K562 (cell line): ENCODE results near the gene VPREB1. TPM values are rescaled to one million over a fixed set of nuclear protein-coding genes. Genes with fewer than 3 reads are reported as not detected.

Experiments
- CREB1 ChIP-seq, 2 experiments: sonication (generic) in 1 of 2; formaldehyde crosslinking in 1 of 2; IDR thresholded peaks; 2 replicates each; pipeline versions ENCODE4 v1.6.1 to v1.8.0; 2012 to 2022; ENCODE audit warnings: inconsistent platforms in 1 of 2, mild to moderate bottlenecking in 1 of 2, missing genetic modification reagents in 1 of 2, moderate library complexity in 1 of 2
- ELF1 ChIP-seq: fragments of 200-800 bp; sonication (Bioruptor generic); IDR thresholded peaks from 2 replicates; pipeline ENCODE4 v1.6.1; 2016; ENCODE audit warnings: missing genetic modification characterization, missing compliant biosample characterization
- EP400 ChIP-seq: fragments of 450-650 bp; IDR thresholded peaks from 2 replicates; pipeline ENCODE4 v1.6.1; 2017; ENCODE audit warnings: antibody characterized with exemption, mild to moderate bottlenecking, moderate library complexity
- KDM5B ChIP-seq: fragments of 200-600 bp; sonication (generic); IDR thresholded peaks from 2 replicates; pipeline ENCODE4 v1.6.1; 2012; ENCODE audit warnings: low read depth, mild to moderate bottlenecking, moderate library complexity, low read length, control low read depth, inconsistent platforms; ENCODE audit not compliant: insufficient replicate concordance
- POLR2A ChIP-seq: fragments of 450-650 bp; conservative IDR thresholded peaks from 2 replicates; pipeline ENCODE4 v1.6.1; 2016
- PURB ChIP-seq: sonication (generic); formaldehyde crosslinking; IDR thresholded peaks from 2 replicates; pipeline ENCODE4 v1.9.0; 2021; ENCODE audit warnings: low read depth, mild to moderate bottlenecking, missing genetic modification reagents
- TARDBP ChIP-seq: fragments of 450-650 bp; IDR thresholded peaks from 2 replicates; pipeline ENCODE4 v1.6.1; 2016
- ZC3H4 ChIP-seq: sonication (generic); formaldehyde crosslinking; IDR thresholded peaks from 2 replicates; pipeline ENCODE4 v1.9.0; 2021; ENCODE audit warnings: missing genetic modification reagents, borderline replicate concordance
- ZNF551 ChIP-seq: fragments of 250-450 bp; sonication (Bioruptor Pico); IDR thresholded peaks from 2 replicates; pipeline ENCODE4 v1.5.0; 2021; ENCODE audit warnings: mild to moderate bottlenecking, moderate library complexity
- polyA plus RNA-seq, 8 experiments: library from polyadenylated mRNA; depleted of rRNA in 4 of 8; stranded (reverse) in 5 of 8; unstranded in 3 of 8; fragments of >200 nt; fragmentation: Nextera tagmentation in 2 of 8; fragmentation: Illumina TruSeq in 1 of 8; extraction: Ambion mirVana in 2 of 8; extraction: Trizol in 1 of 8; gene quantifications; 2 replicates each; pipeline versions ENCODE4 v1.2.1 to v1.2.3, GENCODE V29; 2011 to 2014; ENCODE audit warnings: inconsistent platforms in 1 of 8, missing spikeins in 1 of 8
- total RNA-seq, 7 experiments: library from RNA; depleted of rRNA in 6 of 7; stranded (reverse); fragments of >200 nt in 6 of 7; fragmentation: Illumina TruSeq in 2 of 7; extraction: Trizol in 2 of 7; gene quantifications; 2 replicates each; pipeline versions ENCODE4 v1.2.1 to v1.2.3, GENCODE V29; 2011 to 2021; ENCODE audit warnings: low replicate concordance in 1 of 7
- TF ChIP-seq, protein P1 (sequence below): fragments of 250-450 bp; sonication (Bioruptor Pico); IDR thresholded peaks from 2 replicates; pipeline ENCODE4 v1.4.0; 2020; ENCODE audit warnings: borderline replicate concordance
- TF ChIP-seq, protein P2 (sequence below): IDR thresholded peaks from 2 replicates; pipeline ENCODE4 v1.6.1; 2011; ENCODE audit warnings: borderline replicate concordance, low read depth, mild to moderate bottlenecking, moderate library complexity, low read length; ENCODE audit not compliant: insufficient read depth, poor library complexity, severe bottlenecking
- TF ChIP-seq, protein P3 (sequence below): fragments of 250-450 bp; sonication (Bioruptor Pico); IDR thresholded peaks from 2 replicates; pipeline ENCODE4 v1.4.0; 2020; ENCODE audit warnings: mild to moderate bottlenecking, moderate library complexity
- TF ChIP-seq, protein P4 (sequence below): sonication (generic); formaldehyde crosslinking; IDR thresholded peaks from 2 replicates; pipeline ENCODE4 v1.8.0; 2022; ENCODE audit warnings: mild to moderate bottlenecking, low read depth, missing genetic modification reagents
- TF ChIP-seq, protein P5 (sequence below): fragments of 450-650 bp; formaldehyde crosslinking; IDR thresholded peaks from 2 replicates; pipeline ENCODE4 v1.4.0; 2020; ENCODE audit warnings: mild to moderate bottlenecking, moderate library complexity
- TF ChIP-seq, protein P6 (sequence below): fragments of 450-650 bp; formaldehyde crosslinking; IDR thresholded peaks from 2 replicates; pipeline ENCODE4 v1.4.0; 2022; ENCODE audit warnings: missing genetic modification characterization
- TF ChIP-seq, protein P7 (sequence below): sonication (generic); formaldehyde crosslinking; IDR thresholded peaks from 2 replicates; pipeline ENCODE4 v1.8.0; 2022; ENCODE audit warnings: missing genetic modification reagents, mild to moderate bottlenecking, borderline replicate concordance

The VPREB1 gene
- total and polyA plus RNA-seq, 9 of the 15 experiments (the other 6 are each of a cell fraction or from before 2014, with no cell fraction given) = not detected

DNA sequence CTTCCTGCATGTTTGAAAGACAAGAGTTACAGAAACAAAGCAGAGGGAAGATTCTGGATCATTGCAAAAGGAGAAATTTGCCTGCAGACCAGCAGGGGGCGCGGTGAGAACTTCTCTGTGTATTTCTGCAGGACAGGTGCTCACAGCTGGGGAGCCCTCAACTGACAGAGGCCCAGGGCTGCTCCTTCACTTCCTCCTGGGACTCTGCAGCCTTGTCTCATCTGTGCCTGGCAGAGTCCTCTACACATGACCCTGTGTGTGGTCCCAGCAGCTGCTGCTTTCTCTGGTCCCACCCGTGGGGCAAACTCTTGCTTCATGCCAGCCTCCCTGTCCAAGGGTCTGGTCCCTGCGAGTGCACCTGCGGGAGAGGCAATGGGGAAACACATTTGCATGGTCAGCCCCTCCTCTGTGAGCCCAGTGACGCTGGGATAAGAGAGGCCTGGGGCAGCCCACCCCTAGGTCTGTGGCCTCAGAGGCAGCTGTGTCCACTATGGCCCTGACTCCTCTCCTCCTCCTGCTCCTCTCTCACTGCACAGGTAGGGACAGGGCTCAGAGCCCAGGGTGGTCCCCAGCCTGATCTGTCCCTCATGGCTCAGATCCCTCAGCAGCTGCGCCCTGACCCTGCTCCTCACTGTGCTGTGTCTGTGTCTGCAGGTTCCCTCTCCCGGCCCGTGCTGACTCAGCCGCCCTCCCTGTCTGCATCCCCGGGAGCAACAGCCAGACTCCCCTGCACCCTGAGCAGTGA, 43.2 kb upstream of the VPREB1 start (continued):
- TF ChIP-seq TARDBP (no peak), POLR2A (no peak), PURB (no peak), CREB1 (IDR thresholded peaks at IDR 0.05) (no peak), CREB1 (CRISPR knock-in tag; IDR thresholded peaks at IDR 0.05) (no peak), ELF1 (no peak), ZC3H4 (CRISPR knock-in tag) (no peak), ZNF551 (CRISPR knock-in tag) (no peak), KDM5B (no peak), EP400 (no peak)
- TF ChIP-seq, protein P1, sequence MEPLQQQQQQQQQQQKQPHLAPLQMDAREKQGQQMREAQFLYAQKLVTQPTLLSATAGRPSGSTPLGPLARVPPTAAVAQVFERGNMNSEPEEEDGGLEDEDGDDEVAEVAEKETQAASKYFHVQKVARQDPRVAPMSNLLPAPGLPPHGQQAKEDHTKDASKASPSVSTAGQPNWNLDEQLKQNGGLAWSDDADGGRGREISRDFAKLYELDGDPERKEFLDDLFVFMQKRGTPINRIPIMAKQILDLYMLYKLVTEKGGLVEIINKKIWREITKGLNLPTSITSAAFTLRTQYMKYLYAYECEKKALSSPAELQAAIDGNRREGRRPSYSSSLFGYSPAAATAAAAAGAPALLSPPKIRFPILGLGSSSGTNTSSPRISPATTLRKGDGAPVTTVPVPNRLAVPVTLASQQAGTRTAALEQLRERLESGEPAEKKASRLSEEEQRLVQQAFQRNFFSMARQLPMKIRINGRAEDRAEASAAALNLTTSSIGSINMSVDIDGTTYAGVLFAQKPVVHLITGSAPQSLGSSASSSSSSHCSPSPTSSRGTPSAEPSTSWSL (CRISPR knock-in tag) = no peak
- TF ChIP-seq, protein P2, sequence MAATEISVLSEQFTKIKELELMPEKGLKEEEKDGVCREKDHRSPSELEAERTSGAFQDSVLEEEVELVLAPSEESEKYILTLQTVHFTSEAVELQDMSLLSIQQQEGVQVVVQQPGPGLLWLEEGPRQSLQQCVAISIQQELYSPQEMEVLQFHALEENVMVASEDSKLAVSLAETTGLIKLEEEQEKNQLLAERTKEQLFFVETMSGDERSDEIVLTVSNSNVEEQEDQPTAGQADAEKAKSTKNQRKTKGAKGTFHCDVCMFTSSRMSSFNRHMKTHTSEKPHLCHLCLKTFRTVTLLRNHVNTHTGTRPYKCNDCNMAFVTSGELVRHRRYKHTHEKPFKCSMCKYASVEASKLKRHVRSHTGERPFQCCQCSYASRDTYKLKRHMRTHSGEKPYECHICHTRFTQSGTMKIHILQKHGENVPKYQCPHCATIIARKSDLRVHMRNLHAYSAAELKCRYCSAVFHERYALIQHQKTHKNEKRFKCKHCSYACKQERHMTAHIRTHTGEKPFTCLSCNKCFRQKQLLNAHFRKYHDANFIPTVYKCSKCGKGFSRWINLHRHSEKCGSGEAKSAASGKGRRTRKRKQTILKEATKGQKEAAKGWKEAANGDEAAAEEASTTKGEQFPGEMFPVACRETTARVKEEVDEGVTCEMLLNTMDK = peak; percentile 68
- TF ChIP-seq, protein P3, sequence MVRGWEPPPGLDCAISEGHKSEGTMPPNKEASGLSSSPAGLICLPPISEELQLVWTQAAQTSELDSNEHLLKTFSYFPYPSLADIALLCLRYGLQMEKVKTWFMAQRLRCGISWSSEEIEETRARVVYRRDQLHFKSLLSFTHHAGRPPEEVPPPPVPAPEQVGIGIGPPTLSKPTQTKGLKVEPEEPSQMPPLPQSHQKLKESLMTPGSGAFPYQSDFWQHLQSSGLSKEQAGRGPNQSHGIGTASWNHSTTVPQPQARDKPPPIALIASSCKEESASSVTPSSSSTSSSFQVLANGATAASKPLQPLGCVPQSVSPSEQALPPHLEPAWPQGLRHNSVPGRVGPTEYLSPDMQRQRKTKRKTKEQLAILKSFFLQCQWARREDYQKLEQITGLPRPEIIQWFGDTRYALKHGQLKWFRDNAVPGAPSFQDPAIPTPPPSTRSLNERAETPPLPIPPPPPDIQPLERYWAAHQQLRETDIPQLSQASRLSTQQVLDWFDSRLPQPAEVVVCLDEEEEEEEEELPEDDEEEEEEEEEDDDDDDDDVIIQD (CRISPR knock-in tag) = peak; percentile 91
- TF ChIP-seq, protein P4, sequence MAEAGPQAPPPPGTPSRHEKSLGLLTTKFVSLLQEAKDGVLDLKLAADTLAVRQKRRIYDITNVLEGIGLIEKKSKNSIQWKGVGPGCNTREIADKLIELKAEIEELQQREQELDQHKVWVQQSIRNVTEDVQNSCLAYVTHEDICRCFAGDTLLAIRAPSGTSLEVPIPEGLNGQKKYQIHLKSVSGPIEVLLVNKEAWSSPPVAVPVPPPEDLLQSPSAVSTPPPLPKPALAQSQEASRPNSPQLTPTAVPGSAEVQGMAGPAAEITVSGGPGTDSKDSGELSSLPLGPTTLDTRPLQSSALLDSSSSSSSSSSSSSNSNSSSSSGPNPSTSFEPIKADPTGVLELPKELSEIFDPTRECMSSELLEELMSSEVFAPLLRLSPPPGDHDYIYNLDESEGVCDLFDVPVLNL (CRISPR knock-in tag) = peak; percentile 48; the same call in 1 of the 2 replicates
- TF ChIP-seq, protein P5, sequence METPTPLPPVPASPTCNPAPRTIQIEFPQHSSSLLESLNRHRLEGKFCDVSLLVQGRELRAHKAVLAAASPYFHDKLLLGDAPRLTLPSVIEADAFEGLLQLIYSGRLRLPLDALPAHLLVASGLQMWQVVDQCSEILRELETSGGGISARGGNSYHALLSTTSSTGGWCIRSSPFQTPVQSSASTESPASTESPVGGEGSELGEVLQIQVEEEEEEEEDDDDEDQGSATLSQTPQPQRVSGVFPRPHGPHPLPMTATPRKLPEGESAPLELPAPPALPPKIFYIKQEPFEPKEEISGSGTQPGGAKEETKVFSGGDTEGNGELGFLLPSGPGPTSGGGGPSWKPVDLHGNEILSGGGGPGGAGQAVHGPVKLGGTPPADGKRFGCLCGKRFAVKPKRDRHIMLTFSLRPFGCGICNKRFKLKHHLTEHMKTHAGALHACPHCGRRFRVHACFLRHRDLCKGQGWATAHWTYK (CRISPR knock-in tag) = peak; percentile 64; the same call in 1 of the 2 replicates
- TF ChIP-seq, protein P6, sequence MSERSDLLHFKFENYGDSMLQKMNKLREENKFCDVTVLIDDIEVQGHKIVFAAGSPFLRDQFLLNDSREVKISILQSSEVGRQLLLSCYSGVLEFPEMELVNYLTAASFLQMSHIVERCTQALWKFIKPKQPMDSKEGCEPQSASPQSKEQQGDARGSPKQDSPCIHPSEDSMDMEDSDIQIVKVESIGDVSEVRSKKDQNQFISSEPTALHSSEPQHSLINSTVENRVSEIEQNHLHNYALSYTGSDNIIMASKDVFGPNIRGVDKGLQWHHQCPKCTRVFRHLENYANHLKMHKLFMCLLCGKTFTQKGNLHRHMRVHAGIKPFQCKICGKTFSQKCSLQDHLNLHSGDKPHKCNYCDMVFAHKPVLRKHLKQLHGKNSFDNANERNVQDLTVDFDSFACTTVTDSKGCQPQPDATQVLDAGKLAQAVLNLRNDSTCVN (CRISPR knock-in tag) = 0 out of 2 replicates have a peak, but pooled peaks have one; percentile 39
- TF ChIP-seq, protein P7, sequence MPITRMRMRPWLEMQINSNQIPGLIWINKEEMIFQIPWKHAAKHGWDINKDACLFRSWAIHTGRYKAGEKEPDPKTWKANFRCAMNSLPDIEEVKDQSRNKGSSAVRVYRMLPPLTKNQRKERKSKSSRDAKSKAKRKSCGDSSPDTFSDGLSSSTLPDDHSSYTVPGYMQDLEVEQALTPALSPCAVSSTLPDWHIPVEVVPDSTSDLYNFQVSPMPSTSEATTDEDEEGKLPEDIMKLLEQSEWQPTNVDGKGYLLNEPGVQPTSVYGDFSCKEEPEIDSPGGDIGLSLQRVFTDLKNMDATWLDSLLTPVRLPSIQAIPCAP (CRISPR knock-in tag) = no peak
